Neural cell (in vitro differentiated cells): Measurements from ENCODE around the gene CLCNKA. TPM values are rescaled to one million over a fixed set of nuclear protein-coding genes. Genes with fewer than 3 reads are reported as not detected.
"Not testable (repeated sequence)": the region's sequence is repeated elsewhere in the genome, so short reads cannot be mapped to it uniquely, and the experiment has no call there.

Experiments
- H2AFZ ChIP-seq: fragments of 200-600, 300-800 bp; sonication (generic), shearing (Covaris generic); 2 replicates; pipeline ENCODE4 v1.6.0; 2014; ENCODE audit warnings: low read depth, mild to moderate bottlenecking, antibody characterized with exemption, low read length, moderate library complexity
- H3F3A ChIP-seq: fragments of 200-600 bp; shearing (Covaris generic); 2 replicates; pipeline ENCODE4 v1.6.1; 2016; ENCODE audit warnings: mild to moderate bottlenecking, moderate library complexity, mixed read lengths, antibody characterized with exemption, low read length; ENCODE audit not compliant: insufficient read depth, poor library complexity, severe bottlenecking
- H3K27ac ChIP-seq: fragments of 200-600, 300-800 bp; sonication (generic), shearing (Covaris generic); 2 replicates; pipeline ENCODE4 v1.5.1; 2014; ENCODE audit warnings: mild to moderate bottlenecking, low read length, moderate library complexity
- H3K27me3 ChIP-seq: fragments of 300-800, 200-600 bp; sonication (generic), shearing (Covaris generic); 2 replicates; pipeline ENCODE4 v1.6.0; 2014; ENCODE audit warnings: mild to moderate bottlenecking, low read depth, low read length, moderate library complexity; ENCODE audit not compliant: insufficient read depth
- H3K36me3 ChIP-seq: fragments of 300-800, 200-600 bp; sonication (generic), shearing (Covaris generic); 2 replicates; pipeline ENCODE4 v1.5.1; 2014; ENCODE audit warnings: mild to moderate bottlenecking, antibody characterized with exemption, low read length, moderate library complexity; ENCODE audit not compliant: insufficient read depth
- H3K4me2 ChIP-seq: fragments of 300-800, 200-600 bp; sonication (generic), shearing (Covaris generic); 2 replicates; pipeline ENCODE4 v1.6.0; 2014; ENCODE audit warnings: mild to moderate bottlenecking, low read length
- H3K4me3 ChIP-seq: fragments of 300-800, 200-600 bp; sonication (generic), shearing (Covaris generic); 2 replicates; pipeline ENCODE4 v1.5.1; 2014; ENCODE audit warnings: mild to moderate bottlenecking, low read length, moderate library complexity
- H3K79me2 ChIP-seq: fragments of 200-600 bp; shearing (Covaris generic); replicated peaks from 2 replicates; pipeline ENCODE4 v1.6.0; 2014; ENCODE audit warnings: mild to moderate bottlenecking, low read length, moderate library complexity; ENCODE audit not compliant: insufficient read depth
- H3K9ac ChIP-seq: fragments of 300-800, 200-600 bp; sonication (generic), shearing (Covaris generic); 2 replicates; pipeline ENCODE4 v1.6.1; 2016; ENCODE audit warnings: mild to moderate bottlenecking, low read length, mixed read lengths
- H3K9me2 ChIP-seq: fragments of 200-600 bp; shearing (Covaris generic); 2 replicates; pipeline ENCODE4 v1.6.1; 2016; ENCODE audit warnings: mild to moderate bottlenecking, low read length, mixed read lengths; ENCODE audit not compliant: insufficient read depth
- H3K9me3 ChIP-seq: fragments of 200-600, 300-800 bp; sonication (generic), shearing (Covaris generic); 2 replicates; pipeline ENCODE4 v1.6.1; 2016; ENCODE audit warnings: mild to moderate bottlenecking, mixed run types, low read length, moderate library complexity, mixed read lengths
- H4K20me1 ChIP-seq: fragments of 200-600 bp; shearing (Covaris generic); 2 replicates; pipeline ENCODE4 v1.6.1; 2016; ENCODE audit warnings: mild to moderate bottlenecking, mixed run types; ENCODE audit not compliant: insufficient read depth
- CTCF ChIP-seq: fragments of 450-650 bp; IDR thresholded peaks from 2 replicates; pipeline ENCODE4 v1.5.1; 2014; ENCODE audit warnings: antibody characterized with exemption, mild to moderate bottlenecking, moderate library complexity; ENCODE audit not compliant: poor library complexity, severe bottlenecking
- EP300 ChIP-seq: fragments of 450-650 bp; conservative IDR thresholded peaks from 2 replicates; pipeline ENCODE4 v1.6.1; 2014; ENCODE audit warnings: antibody characterized with exemption, mild to moderate bottlenecking, moderate library complexity; ENCODE audit not compliant: poor library complexity, severe bottlenecking
- EZH2 ChIP-seq: fragments of 200-600, 300-800 bp; shearing (Covaris generic), sonication (generic); IDR thresholded peaks from 2 replicates; pipeline ENCODE4 v1.6.1; 2014; ENCODE audit warnings: antibody characterized with exemption, low read length, borderline replicate concordance, mild to moderate bottlenecking; ENCODE audit not compliant: insufficient read depth, poor library complexity, severe bottlenecking
- MXI1 ChIP-seq: fragments of 450-650 bp; conservative IDR thresholded peaks from 2 replicates; pipeline ENCODE4 v1.6.1; 2014; ENCODE audit warnings: antibody characterized with exemption, mild to moderate bottlenecking; ENCODE audit not compliant: poor library complexity, severe bottlenecking
- POLR2AphosphoS5 ChIP-seq: IDR thresholded peaks from 2 replicates; pipeline ENCODE4 v1.6.1; 2012
- RAD21 ChIP-seq: fragments of 450-650 bp; conservative IDR thresholded peaks from 2 replicates; pipeline ENCODE4 v1.6.1; 2014; ENCODE audit warnings: antibody characterized with exemption, mild to moderate bottlenecking, moderate library complexity
- REST ChIP-seq: IDR thresholded peaks from 2 replicates; pipeline ENCODE4 v1.6.1; 2012; ENCODE audit warnings: borderline replicate concordance
- SMC3 ChIP-seq: fragments of 450-650 bp; conservative IDR thresholded peaks from 2 replicates; pipeline ENCODE4 v1.6.1; 2014; ENCODE audit warnings: antibody characterized with exemption, mild to moderate bottlenecking, moderate library complexity; ENCODE audit not compliant: poor library complexity
- TAF1 ChIP-seq: IDR thresholded peaks from 2 replicates; pipeline ENCODE4 v1.6.1; 2012; ENCODE audit warnings: low read depth
- polyA plus RNA-seq: library from polyadenylated mRNA; depleted of rRNA; stranded (reverse); fragments of >200 nt; gene quantifications from 2 replicates; pipeline ENCODE4 v1.2.3, GENCODE V29; 2014

The CLCNKA gene
- polyA plus RNA-seq, 1 donor from 2014 or later, result not detected

GRCh38 chr1:16038620-16038912 lies 16.7 kb downstream of the CLCNKA start:
- Histone ChIP-seq H4K20me1 (no peaks in the 10 kb centered on the region), H3K9me3 (no peaks in the 10 kb centered on the region), H3F3A (no peaks in the 10 kb centered on the region), H3K4me3 (no peak overlapping the region), H3K27ac (no peak overlapping the region), H3K36me3 (no peaks in the 10 kb centered on the region), H3K9me2 (no peaks in the 10 kb centered on the region), H3K79me2 (no peaks in the 10 kb centered on the region), H3K27me3 (no peaks in the 10 kb centered on the region), H2AFZ (no peak overlapping the region), H3K9ac (no peak overlapping the region), H3K4me2 (no peak overlapping the region)
- TF ChIP-seq CTCF, result no peak

- not testable (repeated sequence) for H2AFZ ChIP-seq, H3K9ac ChIP-seq, H3K79me2 ChIP-seq, H3K4me3 ChIP-seq, H4K20me1 ChIP-seq, H3K4me2 ChIP-seq, H3K9me2 ChIP-seq, H3K9me3 ChIP-seq, H3K36me3 ChIP-seq, H3K27ac ChIP-seq, H3K27me3 ChIP-seq, H3F3A ChIP-seq
Observed at GRCh38 chr1:16039871-16040270, 18.0 kb downstream of the CLCNKA start.

GRCh38 chr1:16041200-16041599 lies 19.4 kb downstream of the CLCNKA start:
- TF ChIP-seq MXI1 (no peak), CTCF (no peak), EP300 (no peak), SMC3 (no peak), EZH2 (no peak), TAF1 (no peak), REST (no peak), POLR2AphosphoS5 (no peak), RAD21 (no peak)

More at GRCh38 chr1:16041200-16041599, 19.4 kb downstream of the CLCNKA start:
- H2AFZ ChIP-seq, result no peak overlapping the region
- H3K9me2 ChIP-seq, result no peaks in the 10 kb centered on the region
- no peak overlapping the region for H3K9ac ChIP-seq
- no peaks in the 10 kb centered on the region for H3K79me2 ChIP-seq
- no peak overlapping the region for H3K4me2 ChIP-seq
- H3F3A ChIP-seq, result no peaks in the 10 kb centered on the region
- no peaks in the 10 kb centered on the region for H3K27me3 ChIP-seq
- no peak overlapping the region for H3K4me3 ChIP-seq
- no peaks in the 10 kb centered on the region for H3K9me3 ChIP-seq
- no peaks in the 10 kb centered on the region for H3K36me3 ChIP-seq
- H4K20me1 ChIP-seq, result no peaks in the 10 kb centered on the region
- no peak overlapping the region for H3K27ac ChIP-seq
